ENCODE data around the gene CACNA1F.

CACNA1F gene

GRCh38 chrX:49186125-49187027 is 46.8 kb downstream of the CACNA1F start, which contains the start of gene PRICKLE3:
Gene PRICKLE3, minus strand, starts transcription at chrX:49186373. Its CDS starts 76 bp downstream, at chrX:49186297.
- DNase-seq (ENCODE audit: extremely low read depth, low read depth), result no peak
- TF ChIP-seq CTCF (IDR thresholded peaks at IDR 0.05; ENCODE audit: low read depth, low read length), result peak; percentile 23

DNA sequence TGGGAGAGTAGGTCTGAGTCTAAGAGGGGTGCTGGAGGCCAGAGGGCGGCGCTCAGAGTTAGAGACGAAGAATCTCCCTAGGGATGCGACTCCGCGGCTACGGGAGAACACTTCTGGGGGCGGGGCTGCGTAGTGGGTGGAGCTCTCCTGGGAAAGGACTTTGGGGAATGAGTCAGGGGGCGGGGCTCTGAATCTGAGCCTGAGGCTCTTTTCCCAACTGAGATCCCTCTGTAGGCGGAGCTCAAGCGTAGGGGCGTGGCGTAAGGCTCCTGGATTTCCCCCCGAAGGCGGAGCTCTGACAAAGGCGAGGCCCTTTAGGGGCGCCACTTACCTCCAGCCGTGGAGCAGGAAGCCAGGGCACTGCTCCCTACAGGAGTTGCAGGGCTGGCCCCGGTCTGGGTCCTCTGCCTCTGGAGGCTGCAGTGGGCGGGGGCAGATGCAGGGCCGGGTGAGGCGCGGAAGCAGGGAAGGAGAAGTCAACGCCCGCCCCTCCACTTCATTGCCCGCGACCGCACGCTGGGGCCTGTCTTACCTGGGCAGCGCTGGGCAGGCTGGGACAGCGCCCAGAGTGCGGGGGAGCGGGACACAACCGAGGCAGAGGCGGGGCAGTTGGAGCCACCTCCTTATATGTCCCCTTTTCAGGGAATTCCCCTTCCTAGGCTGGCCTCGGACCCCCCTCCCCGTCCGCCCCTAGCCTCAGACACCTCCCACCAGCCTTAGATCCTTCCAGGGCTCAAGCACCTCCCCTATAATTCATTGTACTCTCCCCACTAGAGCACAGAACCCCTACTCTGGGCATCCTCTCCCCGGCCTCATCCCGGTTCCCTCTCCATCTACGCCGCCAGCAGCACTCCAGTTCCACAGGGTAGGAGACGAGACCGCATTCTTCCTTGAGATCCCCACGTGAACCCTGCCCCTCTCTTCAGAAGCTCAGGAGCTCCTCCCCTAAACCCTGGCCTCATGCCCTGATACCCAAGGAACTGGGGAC is 48.6 kb downstream of the CACNA1F start:
- TF ChIP-seq CTCF (IDR thresholded peaks at IDR 0.05; ENCODE audit: low read depth, low read length), result no peak
- peak; percentile 54 for DNase-seq (ENCODE audit: extremely low read depth, low read depth)

GRCh38 chrX:49183701-49184281 is 49.3 kb downstream of the CACNA1F start:
- no peak for DNase-seq (ENCODE audit: extremely low read depth, low read depth)
- no peak for TF ChIP-seq CTCF (IDR thresholded peaks at IDR 0.05; ENCODE audit: low read depth, low read length)

DNA sequence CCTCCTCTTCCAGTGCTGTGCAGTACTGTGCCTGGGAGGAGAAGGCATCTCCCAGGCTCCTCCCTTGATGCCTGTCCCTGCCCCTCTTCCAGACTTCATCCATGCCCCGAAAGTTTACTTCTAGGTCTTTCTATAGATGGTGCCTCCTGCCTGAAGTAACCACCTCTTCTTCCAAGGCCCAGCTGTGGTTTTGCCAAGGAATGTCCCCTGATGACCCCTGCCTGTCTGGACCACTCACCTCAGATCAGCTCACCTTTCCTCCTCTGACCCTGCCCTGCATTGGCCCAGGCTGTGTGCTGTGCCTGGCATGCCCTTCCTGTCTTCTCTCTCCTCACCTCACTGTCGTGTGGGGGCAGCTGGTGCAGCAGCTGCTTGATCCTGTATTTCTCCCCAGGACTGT is 53.8 kb downstream of the CACNA1F start:
- DNase-seq (ENCODE audit: extremely low read depth, low read depth), result no peak
- TF ChIP-seq CTCF (IDR thresholded peaks at IDR 0.05; ENCODE audit: low read depth, low read length), result no peak

- TF ChIP-seq CTCF (IDR thresholded peaks at IDR 0.05; ENCODE audit: low read depth, low read length), result no peak
- no peak for DNase-seq (ENCODE audit: extremely low read depth, low read depth)
Observed at GRCh38 chrX:49178537-49178936, 54.6 kb downstream of the CACNA1F start.

- no peak for DNase-seq (ENCODE audit: extremely low read depth, low read depth)
- no peak for TF ChIP-seq CTCF (IDR thresholded peaks at IDR 0.05; ENCODE audit: low read depth, low read length)
Observed at GRCh38 chrX:49177873-49178480, 55.2 kb downstream of the CACNA1F start.

All from AG09319 (cell line).